CD4-positive, alpha-beta T cell (primary cell): Measurements from ENCODE around the gene MAML2. TPM values are rescaled to one million over a fixed set of nuclear protein-coding genes. Genes with fewer than 3 reads are reported as not detected.

Experiments used
- ATAC-seq: fragments of 200-7000 bp; cut with Tn5 transposase; one replicate; pipeline ENCODE4 v1.10.0; 2022; ENCODE audit warnings: mild to moderate bottlenecking; ENCODE audit not compliant: poor library complexity
- CTCF ChIA-PET: fragments of 350-600 bp; sonication (Branson Sonifier 250); formaldehyde crosslinking; loops from one replicate; lab custom pipeline; 2021; ENCODE audit warnings: antibody characterized with exemption, inconsistent platforms; lab: Charles Lee
- POLR2A ChIA-PET: fragments of 350-600 bp; sonication (Branson Sonifier 250); formaldehyde crosslinking; loops from one replicate; lab custom pipeline; 2021; ENCODE audit warnings: antibody characterized with exemption, inconsistent platforms; lab: Charles Lee
- DNase-seq, 14 experiments: peaks; one replicate each; pipeline ENCODE4 v3.0.0-alpha.2; 2013 to 2020; ENCODE audit warnings: mixed read lengths in 2 of 14
- H3K27ac ChIP-seq, 2 donors: one replicate each; pipeline versions ENCODE4 v1.5.1 to v1.7.0; 2013; ENCODE audit warnings: low read length in 2 of 2, low read depth in 1 of 2, mild to moderate bottlenecking in 1 of 2
- H3K27me3 ChIP-seq, 2 experiments: 1 replicate in 1 of 2; 2 replicates in 1 of 2; pipeline versions ENCODE4 v1.6.1 to v1.7.0; 2013; ENCODE audit warnings: low read length in 2 of 2, control low read depth in 1 of 2, mild to moderate bottlenecking in 1 of 2, moderate library complexity in 1 of 2; ENCODE audit not compliant: insufficient read depth in 2 of 2, control insufficient read depth in 1 of 2
- H3K36me3 ChIP-seq: one replicate; pipeline ENCODE4 v1.6.1; 2013; ENCODE audit warnings: low read length, control low read depth; ENCODE audit not compliant: insufficient read depth
- H3K4me1 ChIP-seq: one replicate; pipeline ENCODE4 v1.6.1; 2013; ENCODE audit warnings: low read length, control low read depth; ENCODE audit not compliant: insufficient read depth
- H3K4me3 ChIP-seq: one replicate; pipeline ENCODE4 v1.5.1; 2013; ENCODE audit warnings: mild to moderate bottlenecking, low read length, moderate library complexity
- H3K9me3 ChIP-seq, 2 experiments: 1 replicate in 1 of 2; 2 replicates in 1 of 2; pipeline versions ENCODE4 v1.6.1 to v1.7.0; 2013; ENCODE audit warnings: low read length in 2 of 2, mild to moderate bottlenecking in 2 of 2, control low read depth in 1 of 2, moderate library complexity in 1 of 2; ENCODE audit not compliant: control insufficient read depth in 1 of 2, insufficient read depth in 1 of 2
- H3K27ac Mint-ChIP-seq: one replicate; pipeline ENCODE4 v1.8.0; 2020; ENCODE audit warnings: mixed read lengths
- H3K27me3 Mint-ChIP-seq: one replicate; pipeline ENCODE4 v1.8.0; 2021; ENCODE audit warnings: mixed read lengths
- H3K36me3 Mint-ChIP-seq: one replicate; pipeline ENCODE4 v1.8.0; 2021; ENCODE audit warnings: low read depth, mixed read lengths
- H3K4me1 Mint-ChIP-seq: one replicate; pipeline ENCODE4 v1.8.0; 2021; ENCODE audit warnings: low read depth, mixed read lengths
- H3K4me3 Mint-ChIP-seq: one replicate; pipeline ENCODE4 v1.8.0; 2020; ENCODE audit warnings: mild to moderate bottlenecking, mixed read lengths
- H3K9me3 Mint-ChIP-seq: one replicate; pipeline ENCODE4 v1.8.0; 2020; ENCODE audit warnings: mixed read lengths
- CTCF ChIP-seq: fragments of 200-600 bp; IDR thresholded peaks from one replicate; pipeline ENCODE4 v1.8.0; 2022; ENCODE audit warnings: antibody characterized with exemption, mild to moderate bottlenecking
- intact Hi-C, 2 experiments: fragments of 100-400 bp; cut with DNase I in 1 of 2; cut with micrococcal nuclease in 1 of 2; formaldehyde crosslinking; loops; one replicate each; pipeline versions ENCODE4 v1.15.1 to v1.9.0; 2023 to 2025; cut with DNase I, micrococcal nuclease
- total RNA-seq, 174 experiments: library from RNA in 2 of 174; stranded (reverse) in 2 of 174; gene quantifications; one replicate each; pipeline ENCODE4 v1.2.3 and lab custom pipeline; 2021 to 2026

Gene MAML2
- total RNA-seq, 2 experiments from 2014 or later: 58.8 to 59.8 TPM

GRCh38 chr11:95933594-95933993, 409.4 kb downstream of the MAML2 start:
- ATAC-seq (no peak), DNase-seq (no peak)
- ChIA-PET POLR2A (no interaction called here), CTCF (no interaction called here)
- no peak overlapping the region for H3K4me3 ChIP-seq
- H3K27ac ChIP-seq: no peak overlapping the region
- Mint-ChIP-seq H3K36me3 (peaks cover 3% of the 10 kb centered on the region), H3K27ac (no peak overlapping the region), H3K9me3 (peaks cover 12% of the 10 kb centered on the region), H3K27me3 (no peaks in the 10 kb centered on the region), H3K4me3 (no peak overlapping the region), H3K4me1 (no peaks in the 10 kb centered on the region)
- TF ChIP-seq CTCF: no peak
- intact Hi-C loops: no loop called here
- H3K4me1 ChIP-seq: no peaks in the 10 kb centered on the region
- no peaks in the 10 kb centered on the region for H3K27me3 ChIP-seq
- H3K9me3 ChIP-seq: peaks cover 7 to 19% of the 10 kb centered on the region in 2 experiments
- no peaks in the 10 kb centered on the region for H3K36me3 ChIP-seq

- H3K4me1 ChIP-seq: no peaks in the 10 kb centered on the region
- H3K4me3 ChIP-seq: no peak overlapping the region
- H3K27me3 ChIP-seq: no peaks in the 10 kb centered on the region
- no peak overlapping the region for H3K27ac ChIP-seq
- H3K36me3 Mint-ChIP-seq: peaks cover 3% of the 10 kb centered on the region
- no peak overlapping the region for H3K27ac Mint-ChIP-seq
- no peaks in the 10 kb centered on the region for H3K36me3 ChIP-seq
- DNase-seq: no peak
- H3K9me3 Mint-ChIP-seq: peaks cover 12% of the 10 kb centered on the region
- TF ChIP-seq CTCF: no peak
- intact Hi-C loops: no loop called here
- peaks cover 7 to 19% of the 10 kb centered on the region in 2 experiments for H3K9me3 ChIP-seq
- no peak for ATAC-seq
- no peak overlapping the region for H3K4me3 Mint-ChIP-seq
- ChIA-PET CTCF (no interaction called here), POLR2A (no interaction called here)
- peaks cover 1% of the 10 kb centered on the region for H3K27me3 Mint-ChIP-seq
- H3K4me1 Mint-ChIP-seq: no peaks in the 10 kb centered on the region
Observed at GRCh38 chr11:95931916-95932315, 411.1 kb downstream of the MAML2 start.

GRCh38 chr11:95930948-95931347, 412.0 kb downstream of the MAML2 start:
- no peak for TF ChIP-seq CTCF
- Histone ChIP-seq H3K4me3 (no peak overlapping the region), H3K27me3 (no peaks in the 10 kb centered on the region), H3K36me3 (no peaks in the 10 kb centered on the region), H3K4me1 (no peaks in the 10 kb centered on the region), H3K9me3 (peaks cover 7 to 19% of the 10 kb centered on the region in 2 experiments), H3K27ac (no peak overlapping the region)
- no peak for DNase-seq
- ChIA-PET CTCF (no interaction called here), POLR2A (no interaction called here)
- Mint-ChIP-seq H3K9me3 (peaks cover 12% of the 10 kb centered on the region), H3K4me1 (no peaks in the 10 kb centered on the region), H3K36me3 (peaks cover 3% of the 10 kb centered on the region), H3K27ac (no peak overlapping the region), H3K4me3 (no peak overlapping the region), H3K27me3 (peaks cover 9% of the 10 kb centered on the region)
- intact Hi-C loops: no loop called here
- ATAC-seq: no peak
